ENCODE results near the gene ZNF587B. TPM values are rescaled to one million over a fixed set of nuclear protein-coding genes. Genes with fewer than 3 reads are reported as not detected.
"Not testable (repeated sequence)": the region's sequence is repeated elsewhere in the genome, so short reads cannot be mapped to it uniquely, and the experiment has no call there.

ZNF587B gene
- total and polyA plus RNA-seq, 12 donors, result 1.3 to 8.1 (median 7.1) TPM

GRCh38 chr19:57820599-57820998 lies 9.5 kb upstream of the ZNF587B start:
- no peak for ATAC-seq
- intact Hi-C loops (cut with DNase I), result no loop called here
- WGBS, 2 donors, result 70 to 71% methylated on average over 6 of the region's 6 CpGs

DNA sequence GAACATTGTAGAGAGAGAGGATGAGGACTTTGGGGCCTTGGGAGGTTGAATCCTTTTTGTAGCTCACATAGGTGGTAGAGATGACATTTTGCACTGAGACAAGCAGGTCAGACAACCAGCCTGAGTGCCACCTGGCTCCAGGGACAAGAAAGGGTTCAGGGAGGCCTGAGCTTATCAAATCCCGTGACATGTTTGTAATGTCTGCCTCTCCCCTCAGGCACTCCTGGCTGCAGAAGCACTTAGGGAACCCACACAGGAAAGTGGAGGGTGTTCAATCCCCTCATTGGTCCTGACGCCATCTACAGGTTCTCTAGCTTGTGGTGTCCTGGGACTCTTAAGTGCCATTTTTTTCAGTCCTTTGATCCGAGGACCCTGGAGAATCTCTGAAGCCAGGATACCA lies 9.0 kb upstream of the ZNF587B start:
- ATAC-seq; H3K27me3 ChIP-seq; DNase-seq; H3K9me3 ChIP-seq; intact Hi-C loops (cut with DNase I); H3K27ac ChIP-seq; H3K4me3 ChIP-seq: not testable (repeated sequence)
- Histone ChIP-seq H3K4me1 (peaks cover 2 to 45% (median 19%) of the 10 kb centered on the region in 9 donors), H3K36me3 (peaks cover 0 to 26% (median 0%) of the 10 kb centered on the region in 9 donors)
- WGBS, 2 donors, result 34 to 61% methylated on average over 2 of the region's 3 CpGs

More at GRCh38 chr19:57820599-57820998, 9.5 kb upstream of the ZNF587B start:
- Histone ChIP-seq H3K27me3 (no peaks in the 10 kb centered on the region), H3K9me3 (no peaks in the 10 kb centered on the region), H3K4me1 (peaks cover 2 to 45% (median 19%) of the 10 kb centered on the region in 9 donors), H3K4me3 (peak overlapping the region; percentile 62 to 92 (median 80)), H3K36me3 (peaks cover 0 to 26% (median 0%) of the 10 kb centered on the region in 9 donors), H3K27ac (peak overlapping the region in 5 of 10 donors; percentile 59 to 88 (median 83))
- no peak for DNase-seq
- TF ChIP-seq, protein P1, sequence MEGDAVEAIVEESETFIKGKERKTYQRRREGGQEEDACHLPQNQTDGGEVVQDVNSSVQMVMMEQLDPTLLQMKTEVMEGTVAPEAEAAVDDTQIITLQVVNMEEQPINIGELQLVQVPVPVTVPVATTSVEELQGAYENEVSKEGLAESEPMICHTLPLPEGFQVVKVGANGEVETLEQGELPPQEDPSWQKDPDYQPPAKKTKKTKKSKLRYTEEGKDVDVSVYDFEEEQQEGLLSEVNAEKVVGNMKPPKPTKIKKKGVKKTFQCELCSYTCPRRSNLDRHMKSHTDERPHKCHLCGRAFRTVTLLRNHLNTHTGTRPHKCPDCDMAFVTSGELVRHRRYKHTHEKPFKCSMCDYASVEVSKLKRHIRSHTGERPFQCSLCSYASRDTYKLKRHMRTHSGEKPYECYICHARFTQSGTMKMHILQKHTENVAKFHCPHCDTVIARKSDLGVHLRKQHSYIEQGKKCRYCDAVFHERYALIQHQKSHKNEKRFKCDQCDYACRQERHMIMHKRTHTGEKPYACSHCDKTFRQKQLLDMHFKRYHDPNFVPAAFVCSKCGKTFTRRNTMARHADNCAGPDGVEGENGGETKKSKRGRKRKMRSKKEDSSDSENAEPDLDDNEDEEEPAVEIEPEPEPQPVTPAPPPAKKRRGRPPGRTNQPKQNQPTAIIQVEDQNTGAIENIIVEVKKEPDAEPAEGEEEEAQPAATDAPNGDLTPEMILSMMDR (IDR thresholded peaks at IDR 0.05), result no peak

GRCh38 chr19:57821501-57821900 lies 8.6 kb upstream of the ZNF587B start:
- DNase-seq; H3K9me3 ChIP-seq; H3K27ac ChIP-seq; H3K4me3 ChIP-seq; intact Hi-C loops (cut with DNase I); ATAC-seq; H3K27me3 ChIP-seq: not testable (repeated sequence)
- Histone ChIP-seq H3K36me3 (peaks cover 0 to 30% (median 0%) of the 10 kb centered on the region in 9 donors), H3K4me1 (peaks cover 2 to 45% (median 19%) of the 10 kb centered on the region in 9 donors)
- WGBS, 2 donors, result 93 to 95% methylated on average over 2 to 3 of the region's 3 CpGs

- H3K9me3 ChIP-seq; H3K27me3 ChIP-seq; ATAC-seq; H3K4me3 ChIP-seq; DNase-seq; H3K27ac ChIP-seq; intact Hi-C loops (cut with DNase I): not testable (repeated sequence)
- Histone ChIP-seq H3K4me1 (peaks cover 2 to 45% (median 19%) of the 10 kb centered on the region in 9 donors), H3K36me3 (peaks cover 0 to 35% (median 0%) of the 10 kb centered on the region in 9 donors)
- WGBS, 2 donors, result 73 to 74% methylated on average over 2 of the region's 2 CpGs
Measured at GRCh38 chr19:57823155-57823554, 6.9 kb upstream of the ZNF587B start.

GRCh38 chr19:57823608-57824007 lies 6.5 kb upstream of the ZNF587B start:
- H3K27ac ChIP-seq; DNase-seq; H3K4me3 ChIP-seq; ATAC-seq; H3K9me3 ChIP-seq; H3K27me3 ChIP-seq; intact Hi-C loops (cut with DNase I): not testable (repeated sequence)
- peaks cover 2 to 48% (median 17%) of the 10 kb centered on the region in 9 donors for H3K4me1 ChIP-seq
- H3K36me3 ChIP-seq, result peaks cover 0 to 35% (median 0%) of the 10 kb centered on the region in 9 donors
- 78 to 83% methylated on average over 4 of the region's 4 CpGs for WGBS, 2 donors

GRCh38 chr19:57825511-57825910 lies 4.6 kb upstream of the ZNF587B start:
- TF ChIP-seq, protein P1 (IDR thresholded peaks at IDR 0.05), result no peak
- intact Hi-C loops (cut with DNase I), result no loop called here
- no peak for ATAC-seq

More at GRCh38 chr19:57825511-57825910, 4.6 kb upstream of the ZNF587B start:
- peaks cover 2 to 47% (median 25%) of the 10 kb centered on the region in 9 donors for H3K4me1 ChIP-seq
- 92 to 94% methylated on average over 6 of the region's 6 CpGs for WGBS, 2 donors
- DNase-seq, result no peak
- no peaks in the 10 kb centered on the region for H3K9me3 ChIP-seq
- H3K27me3 ChIP-seq, result no peaks in the 10 kb centered on the region
- peaks cover 0 to 35% (median 0%) of the 10 kb centered on the region in 9 donors for H3K36me3 ChIP-seq
- no peak overlapping the region for H3K4me3 ChIP-seq
- H3K27ac ChIP-seq, result no peak overlapping the region

All from heart right ventricle (tissue), 16 donors.